KMS-11 (cell line): ENCODE measurements around the gene ERICH3.

Experiments
- H2AFZ ChIP-seq: fragments of 200-600 bp; sonication (generic); 2 replicates; pipeline ENCODE4 v1.6.1; 2016; ENCODE audit warnings: antibody characterized with exemption, mixed run types, low read depth
- H3K27ac ChIP-seq: fragments of 200-600 bp; sonication (generic); 2 replicates; pipeline ENCODE4 v1.6.1; 2016; ENCODE audit warnings: mild to moderate bottlenecking, mixed run types
- H3K27me3 ChIP-seq: fragments of 200-600 bp; sonication (generic); 2 replicates; pipeline ENCODE4 v1.6.1; 2017; ENCODE audit warnings: mild to moderate bottlenecking, low read depth, mixed run types, moderate library complexity; ENCODE audit not compliant: insufficient read depth
- H3K36me3 ChIP-seq: fragments of 200-600 bp; sonication (generic); 2 replicates; pipeline ENCODE4 v1.6.1; 2017; ENCODE audit warnings: mild to moderate bottlenecking, mixed run types; ENCODE audit not compliant: insufficient read depth
- H3K4me1 ChIP-seq: fragments of 200-600 bp; sonication (generic); 2 replicates; pipeline ENCODE4 v1.6.1; 2016; ENCODE audit warnings: mild to moderate bottlenecking, low read depth, mixed run types; ENCODE audit not compliant: poor library complexity, severe bottlenecking
- H3K4me2 ChIP-seq: fragments of 200-600 bp; sonication (generic); 2 replicates; pipeline ENCODE4 v1.7.0; 2016; ENCODE audit warnings: mild to moderate bottlenecking, mixed run types
- H3K4me3 ChIP-seq: fragments of 200-600 bp; sonication (generic); IDR thresholded peaks from 2 replicates; pipeline ENCODE4 v1.6.1; 2017; ENCODE audit warnings: low read depth, low read length, mixed read lengths; ENCODE audit not compliant: insufficient read depth
- H3K79me2 ChIP-seq: fragments of 200-600 bp; sonication (generic); 2 replicates; pipeline ENCODE4 v1.6.1; 2016; ENCODE audit warnings: low read depth, mixed run types; ENCODE audit not compliant: insufficient read depth
- H3K9ac ChIP-seq: fragments of 200-600 bp; sonication (generic); 2 replicates; pipeline ENCODE4 v1.6.1; 2016; ENCODE audit warnings: mild to moderate bottlenecking, mixed run types
- H4K20me1 ChIP-seq: fragments of 200-600 bp; sonication (generic); 2 replicates; pipeline ENCODE4 v1.6.1; 2016; ENCODE audit warnings: mild to moderate bottlenecking, mixed run types; ENCODE audit not compliant: insufficient read depth
- CTCF ChIP-seq: fragments of 200-600 bp; sonication (generic); conservative IDR thresholded peaks from 2 replicates; pipeline ENCODE4 v1.6.1; 2017; ENCODE audit warnings: low read depth, mild to moderate bottlenecking, antibody characterized with exemption, low read length, moderate library complexity, mixed read lengths

ERICH3 gene

GRCh38 chr1:74609810-74610371 lies 63.7 kb downstream of the ERICH3 start:
- TF ChIP-seq CTCF: no peak
- H3K79me2 ChIP-seq: no peaks in the 10 kb centered on the region

GRCh38 chr1:74596717-74597116 lies 76.9 kb downstream of the ERICH3 start:
- no peak overlapping the region for H3K9ac ChIP-seq
- no peak for TF ChIP-seq CTCF

More at GRCh38 chr1:74609810-74610371, 63.7 kb downstream of the ERICH3 start:
- peaks cover 51% of the 10 kb centered on the region for H3K4me1 ChIP-seq
- no peak overlapping the region for H3K9ac ChIP-seq
- H3K4me2 ChIP-seq: no peak overlapping the region
- no peak overlapping the region for H2AFZ ChIP-seq
- no peak overlapping the region for H3K4me3 ChIP-seq
- H3K27ac ChIP-seq: no peak overlapping the region
- H3K36me3 ChIP-seq: no peaks in the 10 kb centered on the region
- no peaks in the 10 kb centered on the region for H3K27me3 ChIP-seq
- no peaks in the 10 kb centered on the region for H4K20me1 ChIP-seq

GRCh38 chr1:74593887-74594866 lies 79.4 kb downstream of the ERICH3 start:
- H3K79me2 ChIP-seq: no peaks in the 10 kb centered on the region
- no peak overlapping the region for H3K27ac ChIP-seq
- TF ChIP-seq CTCF: no peak
- no peak overlapping the region for H3K9ac ChIP-seq
- no peak overlapping the region for H3K4me2 ChIP-seq
- H3K27me3 ChIP-seq: no peaks in the 10 kb centered on the region
- H4K20me1 ChIP-seq: no peaks in the 10 kb centered on the region
- H3K4me1 ChIP-seq: peaks cover 14% of the 10 kb centered on the region
- no peak overlapping the region for H3K4me3 ChIP-seq
- no peaks in the 10 kb centered on the region for H3K36me3 ChIP-seq
- H2AFZ ChIP-seq: no peak overlapping the region

More at GRCh38 chr1:74596717-74597116, 76.9 kb downstream of the ERICH3 start:
- no peak overlapping the region for H3K27ac ChIP-seq
- H3K4me1 ChIP-seq: peaks cover 14% of the 10 kb centered on the region
- no peak overlapping the region for H2AFZ ChIP-seq
- no peaks in the 10 kb centered on the region for H3K79me2 ChIP-seq
- no peaks in the 10 kb centered on the region for H3K27me3 ChIP-seq
- H3K4me2 ChIP-seq: no peak overlapping the region
- H3K36me3 ChIP-seq: no peaks in the 10 kb centered on the region
- no peaks in the 10 kb centered on the region for H4K20me1 ChIP-seq
- no peak overlapping the region for H3K4me3 ChIP-seq

- H3K27me3 ChIP-seq: no peaks in the 10 kb centered on the region
- peak overlapping the region; percentile 41; the same call in 1 of the 2 replicates for H3K4me2 ChIP-seq
- no peak overlapping the region for H3K9ac ChIP-seq
- no peaks in the 10 kb centered on the region for H3K79me2 ChIP-seq
- no peak overlapping the region for H2AFZ ChIP-seq
- TF ChIP-seq CTCF: no peak
- no peaks in the 10 kb centered on the region for H4K20me1 ChIP-seq
- H3K4me1 ChIP-seq: peaks cover 14% of the 10 kb centered on the region
- no peak overlapping the region for H3K4me3 ChIP-seq
- no peaks in the 10 kb centered on the region for H3K36me3 ChIP-seq
- no peak overlapping the region for H3K27ac ChIP-seq
These were observed 80.8 kb downstream of the ERICH3 start for GRCh38 chr1:74592580-74593355.
